HG02678 (cell line): Measurements from ENCODE around the gene DENND1A.

ENCODE experiments used
- ATAC-seq: cut with Tn5 transposase; IDR thresholded peaks from one replicate; pipeline ENCODE4 v1.9.1; 2021; ENCODE audit warnings: mild to moderate bottlenecking, moderate library complexity; ENCODE audit not compliant: unreplicated experiment

The DENND1A gene

DNA sequence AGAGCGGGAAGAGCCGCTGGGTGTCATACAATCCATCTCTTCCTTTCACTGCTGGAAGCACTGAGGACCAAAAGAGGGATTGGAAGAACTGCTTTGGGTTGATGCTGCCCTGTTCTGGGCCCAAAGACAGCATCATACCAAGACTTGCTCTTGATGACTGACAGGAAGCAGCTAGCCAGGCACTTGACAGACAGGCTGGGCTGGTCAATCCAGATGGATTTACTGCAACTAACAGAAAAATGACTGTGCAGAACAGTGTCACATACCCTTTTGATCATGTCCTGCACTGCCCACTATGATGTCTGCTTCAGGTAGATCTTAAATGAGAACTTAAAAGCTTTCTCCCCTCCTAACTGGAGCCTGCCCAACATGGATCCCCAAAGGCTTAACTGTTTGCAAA lies 416.4 kb downstream of the DENND1A start:
- no peak for ATAC-seq

DNA sequence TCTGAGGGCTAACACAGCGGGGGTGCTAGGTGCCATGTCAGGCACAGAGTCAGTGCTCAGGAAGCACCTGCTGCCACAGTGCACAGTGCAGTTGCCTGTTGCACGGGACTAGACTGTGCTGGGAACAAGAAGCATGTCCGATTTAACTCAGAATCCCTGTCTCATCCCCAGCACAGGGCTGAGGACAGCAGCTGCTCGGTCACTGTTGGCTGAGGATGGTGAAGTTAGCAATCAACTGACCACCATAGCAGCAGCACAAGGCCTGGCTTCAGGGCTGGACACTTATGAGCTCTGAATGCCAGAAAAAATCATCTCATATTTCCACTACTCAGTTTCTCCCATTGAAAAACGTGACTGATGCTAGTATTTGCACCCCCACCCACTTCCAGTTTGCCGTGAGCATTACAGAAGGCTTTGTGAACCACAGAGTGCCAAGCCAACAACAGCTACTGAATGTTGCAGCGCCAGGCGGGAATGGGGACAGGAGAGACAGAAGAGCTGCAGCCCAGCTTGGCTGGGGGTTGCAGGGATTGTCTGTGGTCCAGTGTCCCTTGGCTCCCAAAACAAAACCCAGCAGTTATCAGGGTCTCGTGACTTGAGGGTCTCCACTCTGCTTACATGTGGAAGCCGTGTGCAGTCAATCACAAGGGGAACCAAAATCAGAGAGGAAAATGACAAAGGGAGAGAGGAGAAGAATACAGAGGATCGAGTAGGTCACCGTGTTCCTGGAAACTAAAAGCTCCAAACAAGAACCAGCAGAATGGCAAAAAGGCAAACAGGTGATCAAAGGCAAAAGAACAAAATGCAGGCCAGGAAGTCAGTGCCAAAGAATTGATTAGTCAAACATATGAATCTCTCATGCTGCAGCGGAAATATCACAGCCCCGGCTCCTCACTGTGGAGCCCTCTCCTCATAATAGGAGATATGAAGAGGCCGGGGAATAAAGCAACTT lies 418.3 kb downstream of the DENND1A start:
- no peak for ATAC-seq

DNA sequence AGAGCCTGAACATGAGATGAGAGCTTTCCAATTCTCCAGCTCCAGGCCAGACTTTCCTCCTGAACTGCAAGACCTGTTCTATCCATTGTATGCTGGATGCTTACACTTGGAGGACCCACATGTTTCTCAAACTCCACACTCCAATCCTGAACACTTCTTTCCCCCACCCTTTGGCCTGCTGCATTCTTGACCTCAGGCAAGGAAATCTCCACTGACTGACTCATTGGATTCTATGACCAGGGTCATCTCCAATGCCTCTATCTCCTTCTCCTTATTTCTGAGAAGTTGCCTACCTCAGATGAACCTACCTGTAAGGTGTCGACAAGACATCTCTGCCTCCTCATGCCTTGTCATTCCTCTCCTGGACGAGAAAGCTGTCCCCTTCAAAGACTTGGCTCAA lies 420.3 kb downstream of the DENND1A start:
- ATAC-seq = no peak

DNA sequence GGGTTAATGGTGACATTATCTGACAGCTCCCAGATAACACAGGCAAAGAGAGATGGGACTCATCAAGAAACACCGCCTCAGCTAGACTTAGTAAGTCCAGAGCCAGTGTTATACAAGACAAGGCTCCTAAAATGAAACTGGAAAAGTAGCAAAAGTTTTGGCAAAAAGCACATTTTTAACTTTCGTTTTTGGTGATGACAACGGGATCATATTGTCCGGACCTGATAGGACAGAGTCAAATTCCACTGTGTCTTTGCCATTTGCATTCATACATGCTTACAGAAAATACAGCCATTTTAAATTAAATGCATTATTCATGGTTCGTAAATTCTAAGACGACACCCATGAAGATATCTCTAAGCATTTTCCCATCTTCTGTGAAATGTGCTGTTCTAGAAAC lies 421.9 kb downstream of the DENND1A start:
- ATAC-seq = no peak

DNA sequence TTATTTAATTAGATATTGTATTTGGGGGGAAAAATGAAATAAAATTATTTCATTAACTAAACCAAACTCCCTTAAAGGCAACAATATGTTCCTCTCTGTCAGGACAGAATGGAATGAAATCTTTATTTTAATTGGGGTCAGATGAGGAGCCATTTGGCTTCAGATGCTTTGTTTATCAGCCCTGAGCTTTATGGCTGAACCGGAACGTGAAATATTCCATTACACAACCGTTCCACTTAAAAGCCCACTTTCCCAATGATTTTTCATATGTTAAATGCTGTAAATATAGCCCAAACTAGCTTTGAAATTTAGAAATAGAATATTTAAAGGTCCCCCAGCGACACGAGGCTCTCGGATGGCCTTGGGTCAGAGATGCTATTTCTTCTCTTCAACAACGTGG lies 424.4 kb downstream of the DENND1A start:
- no peak for ATAC-seq

DNA sequence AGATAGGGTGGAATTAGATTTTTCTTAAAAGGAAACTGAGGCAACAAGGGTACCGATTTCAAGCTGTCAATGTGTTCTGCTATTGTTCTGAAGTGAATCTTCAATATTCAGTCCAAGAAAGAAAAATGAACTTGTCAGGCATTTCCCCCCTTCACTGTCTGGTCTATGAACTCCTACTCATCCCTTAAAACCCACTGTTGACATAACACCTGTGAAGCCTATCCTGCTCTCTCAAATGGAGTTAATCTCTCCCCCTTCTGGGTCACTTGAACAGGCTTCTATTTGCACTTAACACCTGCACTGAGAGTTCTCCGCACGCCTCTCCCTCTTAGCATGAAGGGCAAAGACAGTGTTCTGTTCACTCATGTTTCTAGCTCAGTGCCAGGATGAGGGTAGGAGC lies 429.6 kb downstream of the DENND1A start:
- no peak for ATAC-seq

DNA sequence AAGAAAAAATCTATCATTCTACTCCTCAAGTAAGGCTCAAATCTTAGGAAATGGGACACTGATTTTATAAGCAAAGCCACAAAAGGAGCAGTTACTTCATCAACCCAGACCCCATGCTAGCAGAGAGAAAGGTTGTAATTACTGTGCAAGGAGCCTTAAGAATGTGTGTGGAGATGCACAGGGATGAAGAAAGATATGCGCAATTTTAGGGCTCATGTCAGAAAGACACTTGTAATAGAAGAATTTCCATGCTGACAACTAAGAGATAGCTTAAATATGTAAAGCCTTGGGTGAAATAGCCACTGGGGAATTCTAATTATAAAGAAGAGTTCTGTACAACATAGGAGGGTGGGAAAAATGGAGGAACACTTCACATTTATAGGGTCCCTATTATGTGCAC lies 432.1 kb downstream of the DENND1A start:
- ATAC-seq = no peak

DNA sequence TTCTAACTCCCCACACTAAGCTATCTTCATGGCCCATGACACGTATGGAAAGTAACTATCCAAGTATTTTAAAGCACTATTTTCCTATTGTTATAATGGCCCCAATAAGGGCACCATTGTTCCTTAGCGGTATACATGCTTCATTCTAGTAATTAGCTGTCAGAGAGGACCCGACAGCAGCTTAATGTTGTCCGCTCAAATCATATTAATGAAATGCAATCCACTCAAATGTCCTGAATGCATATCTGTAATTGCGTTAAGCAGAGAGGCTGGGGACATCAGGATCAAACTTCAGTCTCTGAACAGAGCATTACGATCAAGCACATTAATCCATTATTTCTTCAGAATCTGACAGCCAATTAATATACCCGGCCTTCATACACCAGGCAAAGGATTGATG lies 434.2 kb downstream of the DENND1A start:
- ATAC-seq = no peak

DNA sequence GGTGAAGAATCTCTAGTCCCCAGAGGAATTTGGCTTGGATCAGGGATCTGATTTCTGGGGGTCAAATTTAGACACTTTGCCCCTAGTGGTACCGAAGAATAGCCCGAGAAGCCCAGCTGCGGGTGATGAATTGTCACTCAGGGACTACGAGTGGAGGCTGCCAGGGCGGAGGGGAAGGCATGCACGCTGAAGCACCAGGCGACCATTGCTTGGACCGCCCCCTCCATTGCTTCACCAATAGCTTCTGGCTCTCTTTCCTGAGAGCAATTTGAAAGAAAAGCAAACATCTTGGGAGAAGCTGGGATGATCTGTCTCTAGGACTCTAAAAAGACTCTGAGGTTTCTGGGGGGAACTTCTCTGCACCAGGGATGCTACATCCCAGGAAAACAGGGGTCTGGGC lies 436.3 kb downstream of the DENND1A start:
- no peak for ATAC-seq

DNA sequence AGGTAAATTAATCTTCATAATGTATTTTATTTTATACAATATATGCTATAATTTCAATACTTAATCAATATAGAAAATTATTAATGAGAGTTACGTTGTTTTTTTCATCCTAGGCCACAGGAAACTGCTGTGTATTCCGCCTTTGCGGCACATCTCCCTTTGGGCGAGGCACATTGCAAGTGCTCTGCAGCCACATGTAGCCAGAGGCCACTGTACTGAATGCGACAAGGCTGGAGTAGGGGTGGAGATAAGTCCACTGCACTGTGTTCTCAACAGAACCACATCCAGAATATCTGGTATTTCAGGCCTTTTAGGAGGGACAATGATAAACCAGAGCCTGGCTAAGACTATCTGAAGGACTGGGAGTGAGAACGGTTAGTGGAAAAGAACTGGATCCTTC lies 439.2 kb downstream of the DENND1A start:
- no peak for ATAC-seq

DNA sequence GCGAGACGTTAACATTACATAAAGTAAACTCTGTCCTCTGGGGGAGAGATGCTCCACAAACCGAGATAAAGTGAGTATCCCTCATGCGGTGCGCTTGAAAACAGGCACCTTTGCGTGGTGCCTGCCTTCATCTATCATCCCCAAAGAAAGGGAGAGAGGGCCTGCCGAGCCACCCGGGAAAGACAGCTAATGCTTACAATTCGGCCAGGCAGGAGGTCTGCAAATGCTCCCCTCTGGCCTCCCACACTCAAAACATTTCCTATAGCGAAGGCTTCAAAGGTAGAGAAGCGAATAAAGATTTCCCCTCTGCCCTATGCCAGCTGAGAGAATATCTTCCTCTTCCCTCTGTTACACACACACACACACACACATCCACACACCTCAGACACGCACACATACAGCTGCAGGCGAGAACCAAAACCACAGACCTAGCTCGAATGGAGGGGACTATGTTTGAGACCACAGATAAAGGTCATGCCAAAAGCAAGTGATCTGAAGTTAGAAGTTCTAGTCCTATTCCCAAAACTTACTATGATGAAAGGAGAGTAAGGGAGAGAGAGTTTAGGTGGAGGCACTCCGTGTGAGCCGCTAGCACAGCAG lies 441.1 kb downstream of the DENND1A start:
- ATAC-seq = no peak

DNA sequence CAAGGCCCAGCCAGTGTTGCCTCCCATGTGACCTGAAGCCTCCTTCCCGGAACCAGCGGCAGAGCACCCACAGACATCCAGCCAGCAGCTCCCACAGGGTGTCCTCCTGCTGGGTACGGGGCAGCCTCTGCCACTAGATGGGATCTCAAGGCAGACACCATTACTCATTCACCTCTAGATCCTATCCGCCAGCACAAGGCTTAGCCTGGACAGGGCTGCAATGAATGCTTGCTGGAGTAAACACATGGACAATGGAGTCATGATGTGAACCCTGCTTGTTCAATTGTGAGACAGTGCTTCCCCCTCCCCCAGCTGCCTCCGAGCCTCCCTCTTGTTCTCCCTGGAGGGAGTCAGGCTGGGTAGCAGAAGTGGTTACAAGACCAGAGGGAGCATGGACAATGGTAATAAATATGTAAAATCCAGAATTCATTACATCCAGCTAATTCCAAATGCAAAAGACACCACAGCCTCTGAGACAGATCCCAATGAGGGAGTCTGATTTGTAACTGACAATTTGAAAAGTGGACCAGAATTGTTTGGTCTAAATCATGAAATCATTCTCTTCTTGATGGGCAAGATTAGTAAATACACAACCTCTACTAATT lies 441.9 kb downstream of the DENND1A start:
- no peak for ATAC-seq

DNA sequence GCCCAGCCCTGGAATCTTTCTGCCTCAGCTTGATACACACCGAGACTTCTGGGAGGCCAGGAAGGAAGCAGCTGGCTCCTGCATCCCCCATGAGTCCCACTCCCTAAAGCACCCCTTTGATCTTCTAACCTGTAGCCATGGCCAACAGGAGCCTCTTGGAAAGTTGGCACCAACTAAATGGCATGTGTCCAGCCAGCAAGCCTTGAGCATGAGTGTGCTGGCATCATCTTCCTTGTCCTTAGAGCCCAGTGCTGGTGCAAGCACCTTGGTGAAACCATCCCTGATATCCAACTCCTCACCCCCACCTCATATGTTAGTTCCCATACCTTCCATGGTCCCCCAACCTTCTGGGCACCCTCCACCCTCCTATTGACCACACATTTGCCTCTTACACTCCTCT lies 443.5 kb downstream of the DENND1A start:
- no peak for ATAC-seq

DNA sequence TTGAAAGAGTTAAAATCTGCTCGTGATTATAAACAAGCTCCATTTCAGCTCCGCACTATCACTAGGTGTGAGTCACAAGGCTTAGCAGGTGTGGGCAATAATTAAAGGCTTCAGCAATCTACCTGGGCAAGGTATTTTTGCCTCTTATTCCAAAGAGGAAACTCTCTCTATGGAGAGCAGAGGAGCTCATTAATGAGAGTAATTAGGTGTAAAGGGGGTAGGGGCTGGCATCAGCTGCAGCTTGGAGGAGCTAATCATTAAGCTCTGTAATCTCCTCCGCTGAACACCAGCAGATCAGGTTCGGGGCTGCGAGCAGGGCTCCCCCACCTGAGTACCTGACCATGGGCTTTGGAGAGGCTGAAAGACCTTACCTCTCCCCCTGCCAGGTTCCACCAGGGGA lies 444.7 kb downstream of the DENND1A start:
- ATAC-seq = no peak

DNA sequence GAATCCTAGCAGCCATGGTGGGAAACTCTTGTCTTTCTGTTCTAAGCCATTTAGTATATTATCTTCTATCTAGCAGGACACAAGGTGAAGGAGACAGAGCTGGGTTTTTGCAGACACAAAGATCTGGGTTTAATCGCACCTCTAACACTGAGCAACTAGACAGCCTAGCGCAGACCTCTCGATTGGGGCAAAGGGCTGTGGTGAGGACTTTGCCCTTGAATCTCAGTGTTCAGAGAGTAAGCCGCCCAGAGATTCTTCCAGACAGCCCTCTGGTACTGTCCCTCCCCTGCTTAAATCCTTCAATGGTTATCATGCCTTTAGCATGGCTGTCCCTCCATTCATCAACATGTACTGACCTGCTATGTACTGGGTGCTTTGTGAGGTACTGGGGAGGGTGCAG lies 445.8 kb downstream of the DENND1A start:
- no peak for ATAC-seq

DNA sequence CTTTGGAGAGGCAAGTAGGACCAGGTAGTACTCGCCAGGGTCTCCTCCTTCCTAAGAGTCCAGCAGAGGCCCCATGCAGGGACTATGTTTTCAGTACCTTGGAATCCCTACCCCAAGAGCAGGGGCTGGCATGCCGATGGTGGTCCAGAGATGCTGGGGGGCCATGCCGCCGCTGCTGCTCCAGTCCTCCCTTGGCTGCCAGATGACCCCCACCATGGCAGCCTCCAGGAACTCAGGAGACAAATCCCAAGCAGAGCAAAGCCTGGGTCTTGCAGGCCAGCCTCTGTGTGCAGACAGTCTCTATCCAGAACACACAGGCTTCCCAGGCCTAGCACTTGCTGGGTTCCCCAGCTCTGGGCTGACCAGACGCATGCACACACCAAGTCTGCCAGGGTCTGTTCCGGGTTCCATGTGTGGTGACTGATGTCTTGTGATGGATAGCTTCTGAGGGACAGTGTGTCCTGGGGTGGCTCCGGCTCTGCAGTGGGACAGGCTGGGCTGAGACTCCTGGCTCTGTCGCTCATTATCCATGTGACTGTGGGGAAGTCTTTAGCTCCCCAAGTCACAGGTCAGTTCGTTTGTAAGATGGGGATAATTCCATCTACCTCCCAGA lies 446.6 kb downstream of the DENND1A start:
- no peak for ATAC-seq

DNA sequence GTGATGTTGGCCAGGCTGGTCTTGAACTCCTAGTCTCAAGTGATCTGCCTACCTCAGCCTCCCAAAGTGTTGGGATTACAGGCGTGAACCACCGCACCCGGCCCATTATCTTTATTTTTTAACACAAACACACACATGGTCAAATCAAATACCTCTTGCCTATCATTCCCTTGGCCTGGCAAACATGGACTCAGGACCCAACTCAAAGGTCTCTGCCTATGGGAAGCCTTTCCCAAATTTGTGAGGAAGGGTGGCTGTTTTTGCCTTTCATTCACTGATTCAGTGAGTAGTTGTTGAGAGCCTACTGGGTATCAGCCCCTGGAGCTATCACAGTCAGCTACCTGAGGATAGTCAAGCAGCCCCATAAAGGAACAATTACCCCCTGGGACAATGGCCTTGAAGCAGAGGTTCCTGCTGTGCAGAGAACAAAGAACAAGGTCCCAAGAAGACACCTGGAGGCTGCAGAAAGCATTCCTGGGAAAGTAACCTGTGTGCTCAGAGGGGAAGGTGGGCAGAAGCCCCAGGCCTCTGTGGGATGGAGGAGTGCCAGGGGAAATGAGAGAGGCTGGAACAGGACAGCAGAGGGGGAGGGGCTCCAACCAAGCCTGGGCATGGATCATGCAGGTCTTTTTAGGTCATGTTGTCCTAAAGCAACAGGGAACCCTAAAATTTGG lies 447.5 kb downstream of the DENND1A start:
- no peak for ATAC-seq

DNA sequence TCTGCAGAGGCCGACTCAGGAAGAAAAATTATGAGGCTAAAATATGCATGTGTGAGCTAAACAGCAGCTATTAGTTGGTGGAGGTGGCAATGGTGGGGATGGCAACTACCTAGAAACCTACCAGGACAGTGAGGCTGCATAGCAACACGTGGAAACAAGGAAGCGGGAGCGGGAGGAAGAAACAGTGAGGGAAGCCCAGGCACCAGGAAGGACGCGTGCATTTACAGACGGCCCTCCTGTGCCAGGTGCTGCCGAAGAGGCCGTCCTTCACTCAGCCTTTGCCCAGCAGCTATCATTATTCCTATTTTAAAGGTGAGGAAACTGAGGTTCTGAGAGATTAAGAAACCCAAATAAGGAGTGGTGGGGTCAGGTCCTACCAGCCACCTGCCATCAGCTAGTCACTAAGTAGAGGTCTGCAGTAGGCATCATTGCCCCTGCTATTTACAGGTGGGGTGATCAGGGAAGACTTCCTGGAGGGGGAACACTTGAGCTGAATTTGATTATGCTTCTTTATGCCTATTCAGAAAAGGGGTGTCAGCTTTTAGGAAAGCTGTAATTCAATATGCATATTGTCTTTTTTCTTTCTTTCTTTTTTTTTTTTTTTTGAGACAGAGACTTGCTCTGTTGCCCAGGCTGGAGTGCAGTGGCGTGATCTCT lies 448.6 kb downstream of the DENND1A start:
- ATAC-seq = no peak

DNA sequence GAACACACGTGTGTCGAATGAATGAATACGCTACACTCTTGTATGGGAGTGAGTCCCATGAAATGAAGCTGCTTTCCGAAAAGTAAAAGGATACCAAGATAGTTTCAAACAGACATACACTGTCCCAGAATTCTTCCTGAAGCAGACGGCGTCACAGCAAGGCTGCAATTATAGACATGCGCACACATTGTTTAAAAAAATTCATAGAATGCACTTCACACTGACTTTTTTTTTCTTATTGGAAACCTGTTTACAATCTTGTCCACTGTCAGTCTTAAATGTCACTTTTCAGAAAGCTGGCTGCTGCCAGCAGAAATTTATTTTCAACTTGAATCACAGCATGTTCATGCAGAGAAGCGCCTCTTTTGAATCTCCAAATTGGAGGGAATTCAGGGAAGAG lies 449.1 kb downstream of the DENND1A start:
- no peak for ATAC-seq

DNA sequence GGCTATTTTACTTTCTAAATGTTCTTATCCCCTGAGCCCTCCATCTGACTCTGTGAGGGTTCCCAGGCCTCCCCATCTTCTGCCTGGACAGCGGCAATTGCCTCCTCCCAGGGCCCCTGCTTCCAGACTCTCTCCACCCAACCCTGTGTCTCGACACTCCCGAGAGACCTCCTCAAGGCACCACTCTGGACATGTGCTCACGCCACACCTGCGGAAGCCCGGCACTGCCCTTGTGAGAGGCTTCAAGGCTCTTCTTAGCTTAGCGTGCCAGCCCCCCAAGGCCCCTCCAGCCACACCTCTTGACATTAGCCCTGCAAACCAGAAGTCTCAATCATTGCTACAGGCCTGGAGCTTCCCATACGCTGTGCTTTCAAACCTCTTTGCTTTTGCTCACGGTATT lies 449.8 kb downstream of the DENND1A start:
- no peak for ATAC-seq
